KMS-11 (cell line): ENCODE data around the gene TPM4.
A peak's percentile ranks its signal among the peaks of the same experiment; 100 is the strongest.

Source experiments
- H2AFZ ChIP-seq: fragments of 200-600 bp; sonication (generic); 2 replicates; pipeline ENCODE4 v1.6.1; 2016; ENCODE audit warnings: antibody characterized with exemption, mixed run types, low read depth
- H3K27ac ChIP-seq: fragments of 200-600 bp; sonication (generic); 2 replicates; pipeline ENCODE4 v1.6.1; 2016; ENCODE audit warnings: mild to moderate bottlenecking, mixed run types
- H3K27me3 ChIP-seq: fragments of 200-600 bp; sonication (generic); 2 replicates; pipeline ENCODE4 v1.6.1; 2017; ENCODE audit warnings: mild to moderate bottlenecking, low read depth, mixed run types, moderate library complexity; ENCODE audit not compliant: insufficient read depth
- H3K36me3 ChIP-seq: fragments of 200-600 bp; sonication (generic); 2 replicates; pipeline ENCODE4 v1.6.1; 2017; ENCODE audit warnings: mild to moderate bottlenecking, mixed run types; ENCODE audit not compliant: insufficient read depth
- H3K4me1 ChIP-seq: fragments of 200-600 bp; sonication (generic); 2 replicates; pipeline ENCODE4 v1.6.1; 2016; ENCODE audit warnings: mild to moderate bottlenecking, low read depth, mixed run types; ENCODE audit not compliant: poor library complexity, severe bottlenecking
- H3K4me2 ChIP-seq: fragments of 200-600 bp; sonication (generic); 2 replicates; pipeline ENCODE4 v1.7.0; 2016; ENCODE audit warnings: mild to moderate bottlenecking, mixed run types
- H3K4me3 ChIP-seq: fragments of 200-600 bp; sonication (generic); IDR thresholded peaks from 2 replicates; pipeline ENCODE4 v1.6.1; 2017; ENCODE audit warnings: low read depth, low read length, mixed read lengths; ENCODE audit not compliant: insufficient read depth
- H3K79me2 ChIP-seq: fragments of 200-600 bp; sonication (generic); 2 replicates; pipeline ENCODE4 v1.6.1; 2016; ENCODE audit warnings: low read depth, mixed run types; ENCODE audit not compliant: insufficient read depth
- H3K9ac ChIP-seq: fragments of 200-600 bp; sonication (generic); 2 replicates; pipeline ENCODE4 v1.6.1; 2016; ENCODE audit warnings: mild to moderate bottlenecking, mixed run types
- H4K20me1 ChIP-seq: fragments of 200-600 bp; sonication (generic); 2 replicates; pipeline ENCODE4 v1.6.1; 2016; ENCODE audit warnings: mild to moderate bottlenecking, mixed run types; ENCODE audit not compliant: insufficient read depth
- TF ChIP-seq, protein P1 (sequence below): fragments of 200-600 bp; sonication (generic); conservative IDR thresholded peaks from 2 replicates; pipeline ENCODE4 v1.6.1; 2017; ENCODE audit warnings: low read depth, mild to moderate bottlenecking, antibody characterized with exemption, low read length, moderate library complexity, mixed read lengths

TPM4 gene

DNA sequence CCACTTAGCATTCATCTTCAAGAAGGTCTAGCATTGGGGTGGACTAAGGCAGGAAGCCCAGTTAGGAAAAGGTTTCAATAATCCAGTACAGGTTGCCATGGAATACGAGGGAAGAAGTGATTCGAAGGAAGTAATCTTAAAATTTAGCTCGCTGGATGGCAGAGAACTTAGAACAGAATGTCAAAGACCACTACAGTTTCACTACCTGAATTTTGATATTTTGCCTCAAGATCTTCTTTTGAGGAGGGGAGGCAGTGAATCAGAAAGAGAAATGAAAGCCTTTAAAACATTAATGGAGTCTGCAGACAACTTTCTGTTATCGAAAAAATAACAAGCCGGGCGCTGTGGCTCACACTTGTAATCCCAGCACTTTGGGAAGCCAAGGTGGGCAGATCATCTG is 28.4 kb downstream of the TPM4 start:
- H3K4me2 ChIP-seq = no peak overlapping the region

DNA sequence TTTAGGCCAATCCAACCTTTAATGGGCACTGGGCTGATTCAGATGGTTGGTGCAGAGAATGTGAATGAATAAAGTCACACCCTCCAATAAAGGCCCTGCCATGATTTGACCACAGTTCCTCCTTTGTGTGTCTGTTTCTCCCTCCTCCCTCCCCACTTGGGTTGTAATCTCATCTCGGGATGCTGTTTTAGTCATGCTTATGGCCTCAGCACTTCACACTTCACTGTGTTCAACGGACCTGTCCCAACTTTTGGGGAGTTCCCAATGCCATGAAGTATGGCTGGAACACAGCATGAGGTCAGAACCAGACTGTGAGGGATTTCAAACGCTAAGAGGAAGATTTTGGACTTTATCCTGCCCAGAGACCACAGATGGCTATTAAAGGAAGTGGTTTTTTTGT is 29.8 kb downstream of the TPM4 start:
- Histone ChIP-seq H3K36me3 (no peaks in the 10 kb centered on the region), H3K79me2 (no peaks in the 10 kb centered on the region), H2AFZ (no peak overlapping the region), H4K20me1 (no peaks in the 10 kb centered on the region), H3K27me3 (no peaks in the 10 kb centered on the region), H3K4me2 (no peak overlapping the region), H3K4me3 (no peak overlapping the region), H3K27ac (no peak overlapping the region; the same call in 1 of the 2 replicates), H3K9ac (no peak overlapping the region), H3K4me1 (peaks cover 5% of the 10 kb centered on the region)
- TF ChIP-seq, protein P1, sequence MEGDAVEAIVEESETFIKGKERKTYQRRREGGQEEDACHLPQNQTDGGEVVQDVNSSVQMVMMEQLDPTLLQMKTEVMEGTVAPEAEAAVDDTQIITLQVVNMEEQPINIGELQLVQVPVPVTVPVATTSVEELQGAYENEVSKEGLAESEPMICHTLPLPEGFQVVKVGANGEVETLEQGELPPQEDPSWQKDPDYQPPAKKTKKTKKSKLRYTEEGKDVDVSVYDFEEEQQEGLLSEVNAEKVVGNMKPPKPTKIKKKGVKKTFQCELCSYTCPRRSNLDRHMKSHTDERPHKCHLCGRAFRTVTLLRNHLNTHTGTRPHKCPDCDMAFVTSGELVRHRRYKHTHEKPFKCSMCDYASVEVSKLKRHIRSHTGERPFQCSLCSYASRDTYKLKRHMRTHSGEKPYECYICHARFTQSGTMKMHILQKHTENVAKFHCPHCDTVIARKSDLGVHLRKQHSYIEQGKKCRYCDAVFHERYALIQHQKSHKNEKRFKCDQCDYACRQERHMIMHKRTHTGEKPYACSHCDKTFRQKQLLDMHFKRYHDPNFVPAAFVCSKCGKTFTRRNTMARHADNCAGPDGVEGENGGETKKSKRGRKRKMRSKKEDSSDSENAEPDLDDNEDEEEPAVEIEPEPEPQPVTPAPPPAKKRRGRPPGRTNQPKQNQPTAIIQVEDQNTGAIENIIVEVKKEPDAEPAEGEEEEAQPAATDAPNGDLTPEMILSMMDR = no peak

More for the DNA sequence above, 28.4 kb downstream of the TPM4 start:
- no peak overlapping the region for H3K4me3 ChIP-seq
- H3K27me3 ChIP-seq = no peaks in the 10 kb centered on the region
- no peaks in the 10 kb centered on the region for H4K20me1 ChIP-seq
- no peaks in the 10 kb centered on the region for H3K4me1 ChIP-seq
- H2AFZ ChIP-seq = no peak overlapping the region
- no peaks in the 10 kb centered on the region for H3K79me2 ChIP-seq
- no peak overlapping the region for H3K27ac ChIP-seq
- no peaks in the 10 kb centered on the region; the same call in 1 of the 2 replicates for H3K36me3 ChIP-seq
- TF ChIP-seq, protein P1 = no peak
- H3K9ac ChIP-seq = no peak overlapping the region

DNA sequence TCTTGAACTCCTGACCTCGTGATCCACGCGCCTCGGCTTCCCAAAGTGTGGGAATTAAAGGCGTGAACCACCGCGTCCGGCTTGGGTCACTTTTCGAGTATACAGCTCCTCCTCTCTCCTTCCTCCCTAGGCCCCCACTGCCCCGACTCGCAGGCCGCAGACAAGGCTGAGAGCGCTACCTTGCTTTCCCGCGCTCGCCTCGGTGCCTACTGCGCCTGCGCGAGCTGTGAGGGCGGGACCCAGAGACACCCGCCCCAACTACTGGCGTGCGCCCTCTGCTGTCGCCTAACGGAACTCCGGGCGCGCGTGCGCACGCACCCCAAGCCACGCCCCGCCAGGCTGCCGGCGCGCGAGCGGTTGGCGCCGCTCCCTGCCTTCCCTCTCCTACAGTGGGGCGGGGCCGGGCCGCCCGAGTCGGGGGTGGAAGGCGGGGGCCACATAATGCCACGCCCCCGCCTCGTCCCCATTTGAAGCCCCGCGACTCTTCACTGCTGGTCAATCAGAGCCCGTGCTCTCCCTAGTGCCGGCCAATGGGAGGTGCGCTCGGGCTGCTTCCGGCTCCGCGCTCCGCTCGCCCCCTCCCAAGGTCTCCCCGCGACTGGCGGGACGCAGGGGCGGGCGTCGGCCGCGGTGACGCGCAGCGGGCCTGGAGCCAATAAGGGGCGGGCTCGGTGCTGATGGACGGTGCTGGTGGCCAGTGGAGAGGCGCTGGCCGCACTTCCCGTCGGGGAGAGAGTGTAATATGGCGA is 35.0 kb downstream of the TPM4 start, which contains the start of gene RAB8A:
Gene RAB8A (plus strand): TSS at position 730 of the 749 bp plus-strand sequence. CDS start 13 bp downstream, at position 743.
- peaks cover 39% of the 10 kb centered on the region for H3K4me1 ChIP-seq
- peak within 1 kb of the TSS; percentile 60 for H3K27ac ChIP-seq
- no peak within 1 kb of the TSS for H3K4me3 ChIP-seq
- no peaks in the 10 kb centered on the region for H3K27me3 ChIP-seq
- peak within 1 kb of the TSS; percentile 89 for H2AFZ ChIP-seq
- H3K9ac ChIP-seq = peak within 1 kb of the TSS; percentile 79
- no peaks in the 10 kb centered on the region for H3K36me3 ChIP-seq
- TF ChIP-seq, protein P1 = peak; percentile 72
- H3K4me2 ChIP-seq = peak within 1 kb of the TSS; percentile 76
- no peaks in the 10 kb centered on the region for H4K20me1 ChIP-seq
- peaks cover 46% of the 10 kb centered on the region for H3K79me2 ChIP-seq

DNA sequence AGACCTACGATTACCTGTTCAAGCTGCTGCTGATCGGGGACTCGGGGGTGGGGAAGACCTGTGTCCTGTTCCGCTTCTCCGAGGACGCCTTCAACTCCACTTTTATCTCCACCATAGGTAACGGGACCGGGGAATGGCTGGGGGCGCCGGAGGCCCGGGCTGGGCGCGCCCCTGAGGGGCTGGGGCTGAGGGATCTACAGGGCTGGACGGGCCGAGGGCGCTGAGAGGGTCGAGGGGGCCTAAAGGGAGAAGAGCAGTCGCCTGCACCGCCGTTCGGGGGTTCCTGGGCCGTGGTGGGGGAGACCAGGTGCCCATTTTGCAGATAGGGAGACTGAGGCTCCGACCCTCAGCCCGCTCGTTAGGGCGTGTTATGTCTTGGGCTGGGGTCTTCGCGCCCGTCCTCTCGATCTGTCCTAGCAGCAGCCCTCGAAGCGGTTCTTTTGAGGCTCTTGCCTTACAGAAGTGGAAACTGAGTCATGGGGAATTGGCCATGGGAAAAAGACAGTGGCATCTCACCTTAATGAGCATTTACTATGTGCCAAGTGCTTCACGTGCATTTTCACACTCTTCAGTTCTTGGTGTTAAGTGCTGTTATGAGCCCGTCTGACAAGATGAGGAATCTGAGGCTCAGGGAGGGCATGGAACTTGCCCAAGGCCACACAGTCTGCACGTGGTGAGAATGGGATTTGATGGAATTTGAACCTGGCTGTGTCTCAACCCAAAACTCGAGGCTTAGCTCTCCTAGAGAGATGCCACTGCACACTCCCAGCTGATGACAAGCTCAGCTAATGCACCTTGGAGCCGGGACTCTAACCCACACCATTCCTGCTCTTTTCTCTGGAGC is 35.8 kb downstream of the TPM4 start:
- Histone ChIP-seq H3K4me2 (peak overlapping the region; percentile 76), H3K4me3 (no peak overlapping the region), H3K36me3 (no peaks in the 10 kb centered on the region), H4K20me1 (no peaks in the 10 kb centered on the region), H3K4me1 (peaks cover 47% of the 10 kb centered on the region), H3K9ac (peak overlapping the region; percentile 79), H3K27me3 (no peaks in the 10 kb centered on the region), H3K27ac (peak overlapping the region; percentile 31), H3K79me2 (peaks cover 54% of the 10 kb centered on the region), H2AFZ (peak overlapping the region; percentile 60; the same call in 1 of the 2 replicates)
- TF ChIP-seq, protein P1 = no peak
